B cell (primary cell): ENCODE measurements around the gene ATP6V1G2.

Experiments used
- CTCF ChIP-seq: fragments of 200-600 bp; IDR thresholded peaks from one replicate; pipeline ENCODE4 v1.8.0; 2022; ENCODE audit warnings: antibody characterized with exemption, mild to moderate bottlenecking
- EZH2 ChIP-seq: IDR thresholded peaks from 2 replicates; pipeline ENCODE4 v1.6.1; 2012; ENCODE audit warnings: borderline replicate concordance, low read depth, mild to moderate bottlenecking, moderate library complexity, low read length; ENCODE audit not compliant: insufficient read depth, poor library complexity, severe bottlenecking

DNA sequence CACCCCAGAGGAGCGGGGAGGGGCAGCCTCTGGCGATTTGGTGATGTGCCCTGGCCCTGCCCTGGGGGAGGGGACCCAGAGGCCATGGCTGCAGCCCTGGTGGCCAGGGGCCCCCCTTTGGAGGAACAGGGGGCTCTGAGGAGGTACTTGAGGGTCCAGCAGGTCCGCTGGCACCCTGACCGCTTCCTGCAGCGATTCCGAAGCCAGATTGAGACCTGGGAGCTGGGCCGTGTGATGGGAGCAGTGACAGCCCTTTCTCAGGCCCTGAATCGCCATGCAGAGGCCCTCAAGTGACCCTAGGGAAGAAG is 11.9 kb upstream of the ATP6V1G2 start:
- TF ChIP-seq CTCF (no peak), EZH2 (no peak)
